PFSK-1 (cell line): Measurements from ENCODE around the gene CFAP251.

Experiments used
- FOXP2 ChIP-seq: optimal IDR thresholded peaks from 2 replicates; pipeline ENCODE3; 2011; ENCODE audit warnings: borderline replicate concordance, control low read depth, inconsistent platforms; ENCODE audit not compliant: insufficient read depth; ENCODE audit errors: extremely low read length, extremely low read depth
- POLR2AphosphoS5 ChIP-seq: IDR thresholded peaks from 2 replicates; pipeline ENCODE4 v1.6.1; 2012; ENCODE audit warnings: low read depth, mild to moderate bottlenecking, control low read depth, low read length, moderate library complexity
- REST ChIP-seq, 2 experiments: IDR thresholded peaks; 2 replicates each; pipeline versions ENCODE4 v1.6.1 to v1.8.0; 2011 to 2012; ENCODE audit warnings: low read depth in 2 of 2, low read length in 2 of 2, control low read depth in 1 of 2, inconsistent platforms in 1 of 2, mild to moderate bottlenecking in 1 of 2, moderate library complexity in 1 of 2; ENCODE audit not compliant: insufficient read depth in 1 of 2
- SIN3A ChIP-seq: IDR thresholded peaks from 2 replicates; pipeline ENCODE4 v1.6.1; 2012; ENCODE audit warnings: mild to moderate bottlenecking, low read length, moderate library complexity, borderline replicate concordance; ENCODE audit not compliant: insufficient read depth
- TAF1 ChIP-seq: IDR thresholded peaks from 2 replicates; pipeline ENCODE4 v1.6.1; 2012; ENCODE audit warnings: low read length, control low read depth, borderline replicate concordance; ENCODE audit not compliant: insufficient read depth

GRCh38 chr12:121874071-121874470, 44.3 kb upstream of the CFAP251 start:
- TF ChIP-seq FOXP2 (no peak), POLR2AphosphoS5 (no peak), REST (IDR thresholded peaks at IDR 0.05; ENCODE audit: insufficient read depth in 1 of 2, low read depth in 2 of 2, low read length in 2 of 2) (no peak), SIN3A (no peak), TAF1 (no peak)
